Large intestine (tissue), 3 donors: ENCODE results near the gene TTC13. TPM values are rescaled to one million over a fixed set of nuclear protein-coding genes. Genes with fewer than 3 reads are reported as not detected.

ENCODE experiments used
- DNase-seq, 2 donors: peaks; one replicate each; pipeline versions ENCODE4 v3.0.0 to v3.0.0-alpha.2; 2013
- H3K27ac ChIP-seq: one replicate; pipeline ENCODE4 v1.5.1; 2013; ENCODE audit warnings: low read length
- H3K27me3 ChIP-seq: 2 replicates; pipeline ENCODE4 v1.6.1; 2013; ENCODE audit warnings: low read length; ENCODE audit not compliant: control insufficient read depth, insufficient read depth
- H3K36me3 ChIP-seq: 2 replicates; pipeline ENCODE4 v1.6.1; 2013; ENCODE audit warnings: low read length; ENCODE audit not compliant: control insufficient read depth, insufficient read depth
- H3K4me1 ChIP-seq: one replicate; pipeline ENCODE4 v1.6.1; 2013; ENCODE audit warnings: low read length; ENCODE audit not compliant: control insufficient read depth, insufficient read depth
- H3K4me3 ChIP-seq: one replicate; pipeline ENCODE4 v1.5.1; 2013; ENCODE audit warnings: low read length
- H3K9me3 ChIP-seq: one replicate; pipeline ENCODE4 v1.6.1; 2013; ENCODE audit warnings: mild to moderate bottlenecking, low read depth, low read length, moderate library complexity; ENCODE audit not compliant: control insufficient read depth
- WGBS: methylation state at CpG from one replicate; pipeline ENCODE4 v1.1.5; 2013; ENCODE audit warnings: low lambda C conversion rate; ENCODE audit not compliant: insufficient coverage; 5-methylcytosine and 5-hydroxymethylcytosine counted together
- polyA plus RNA-seq: library from polyadenylated mRNA; unstranded; fragments of 120-200 nt; gene quantifications from one replicate; pipeline ENCODE4 v1.2.1, GENCODE V29; 2013

The TTC13 gene
- polyA plus RNA-seq, 1 donor: 25.5 TPM

DNA sequence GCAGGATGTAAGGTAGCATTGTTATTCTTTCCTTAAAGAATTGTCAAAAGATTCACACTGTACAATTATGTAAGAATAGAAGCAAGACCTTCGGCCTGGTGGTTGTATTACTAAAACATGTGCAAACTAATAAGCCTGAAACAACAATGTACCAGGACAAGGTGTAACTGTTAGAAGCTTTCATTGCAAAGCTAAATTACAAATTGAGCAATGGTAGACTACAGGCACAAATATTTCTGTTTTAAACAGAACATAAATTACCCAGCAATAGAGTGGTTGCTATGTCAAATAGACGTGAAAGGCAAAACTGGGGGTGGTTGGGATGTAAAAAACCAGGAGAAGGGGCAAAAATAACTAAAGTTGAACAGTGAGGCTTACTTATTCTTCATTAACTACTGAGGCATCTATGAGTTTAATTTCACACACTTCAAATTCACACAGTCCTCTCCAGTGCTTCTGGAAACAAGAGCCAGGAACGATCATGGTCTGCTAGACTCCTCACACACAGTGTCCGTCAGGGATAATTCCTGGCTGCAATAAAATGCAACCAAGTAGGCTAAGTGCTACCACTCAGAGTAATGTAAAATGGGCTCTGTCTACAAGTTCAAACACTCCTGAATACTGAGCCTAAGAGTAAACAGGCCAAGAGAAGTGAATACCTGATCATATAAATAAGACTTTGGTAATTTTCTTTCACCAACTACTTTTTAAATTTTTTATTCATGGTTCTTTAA is 71.0 kb downstream of the TTC13 start:
- H3K36me3 ChIP-seq: peaks cover 30% of the 10 kb centered on the region
- no peak overlapping the region for H3K27ac ChIP-seq
- 71% methylated on average over 1 of the region's 4 CpGs for WGBS
- H3K4me1 ChIP-seq: no peaks in the 10 kb centered on the region
- no peaks in the 10 kb centered on the region for H3K27me3 ChIP-seq
- H3K4me3 ChIP-seq: no peak overlapping the region
- DNase-seq: no peak
- no peaks in the 10 kb centered on the region for H3K9me3 ChIP-seq

DNA sequence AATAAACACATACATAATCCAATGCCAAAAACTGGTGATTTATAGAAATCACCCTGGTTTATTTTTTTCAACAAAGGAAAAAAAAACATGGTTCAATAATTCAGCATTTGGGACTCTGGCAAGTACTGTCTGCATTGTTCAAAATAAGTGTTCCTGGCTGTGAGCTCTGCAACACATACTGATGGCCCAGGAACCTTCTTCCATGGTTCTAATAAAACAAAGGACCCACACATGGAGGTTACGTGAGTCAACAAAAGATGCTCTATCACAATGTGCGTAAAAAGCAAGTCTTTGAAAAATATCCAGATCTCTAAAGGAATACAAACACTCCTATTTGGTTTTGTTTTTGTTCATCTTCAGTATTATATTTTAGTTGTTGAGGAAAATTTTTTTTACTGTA is 72.4 kb downstream of the TTC13 start:
- WGBS: 87% methylated on average over 2 of the region's 2 CpGs
- H3K4me3 ChIP-seq: no peak overlapping the region
- no peak overlapping the region for H3K27ac ChIP-seq
- H3K4me1 ChIP-seq: no peaks in the 10 kb centered on the region
- H3K27me3 ChIP-seq: no peaks in the 10 kb centered on the region
- H3K36me3 ChIP-seq: peaks cover 25% of the 10 kb centered on the region
- no peaks in the 10 kb centered on the region for H3K9me3 ChIP-seq
- no peak for DNase-seq

GRCh38 chr1:230905733-230906132 is 72.9 kb downstream of the TTC13 start:
- Histone ChIP-seq H3K36me3 (peaks cover 25% of the 10 kb centered on the region), H3K9me3 (no peaks in the 10 kb centered on the region), H3K4me3 (no peak overlapping the region), H3K27ac (no peak overlapping the region), H3K27me3 (no peaks in the 10 kb centered on the region), H3K4me1 (no peaks in the 10 kb centered on the region)
- DNase-seq: no peak
- 91% methylated on average over 4 of the region's 5 CpGs for WGBS

- WGBS: no CpG with 5 or more reads among the region's 22 CpGs
- no peaks in the 10 kb centered on the region for H3K27me3 ChIP-seq
- no peak for DNase-seq
- no peaks in the 10 kb centered on the region for H3K9me3 ChIP-seq
- no peak overlapping the region for H3K4me3 ChIP-seq
- peaks cover 9% of the 10 kb centered on the region for H3K36me3 ChIP-seq
- no peak overlapping the region for H3K27ac ChIP-seq
- H3K4me1 ChIP-seq: no peaks in the 10 kb centered on the region
Measured at GRCh38 chr1:230902349-230902923, 76.2 kb downstream of the TTC13 start.

GRCh38 chr1:230901671-230902070 is 77.0 kb downstream of the TTC13 start:
- Histone ChIP-seq H3K27ac (no peak overlapping the region), H3K9me3 (no peaks in the 10 kb centered on the region), H3K4me3 (no peak overlapping the region), H3K4me1 (no peaks in the 10 kb centered on the region), H3K36me3 (peaks cover 9% of the 10 kb centered on the region), H3K27me3 (no peaks in the 10 kb centered on the region)
- no peak for DNase-seq
- no CpG with 5 or more reads among the region's 6 CpGs for WGBS

DNA sequence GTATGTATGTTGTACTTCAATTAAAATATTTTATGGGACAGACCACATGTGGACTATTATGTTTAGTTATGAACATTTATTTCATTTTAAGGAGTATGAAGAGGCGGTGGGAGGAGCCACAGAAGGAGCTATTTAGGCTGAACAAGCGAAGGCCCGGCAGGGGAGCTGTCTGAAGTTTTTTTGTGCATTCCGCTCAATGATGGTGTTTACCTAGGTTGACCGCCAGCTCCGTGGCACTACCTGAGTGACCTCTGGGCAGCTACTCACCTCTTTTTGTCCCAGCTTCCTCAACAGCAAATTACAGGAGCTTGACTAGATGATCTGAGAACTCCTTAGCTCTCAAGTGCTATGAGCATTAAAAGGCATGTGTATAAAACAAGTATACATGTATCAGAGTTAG is 77.7 kb downstream of the TTC13 start:
- peaks cover 9% of the 10 kb centered on the region for H3K36me3 ChIP-seq
- no peak overlapping the region for H3K4me3 ChIP-seq
- H3K4me1 ChIP-seq: no peaks in the 10 kb centered on the region
- no peak overlapping the region for H3K27ac ChIP-seq
- H3K9me3 ChIP-seq: no peaks in the 10 kb centered on the region
- DNase-seq: no peak
- H3K27me3 ChIP-seq: no peaks in the 10 kb centered on the region
- 100% methylated on average over 1 of the region's 6 CpGs for WGBS

- H3K4me3 ChIP-seq: no peak overlapping the region
- no peaks in the 10 kb centered on the region for H3K27me3 ChIP-seq
- WGBS: 83% methylated on average over 1 of the region's 5 CpGs
- H3K4me1 ChIP-seq: no peaks in the 10 kb centered on the region
- peaks cover 5% of the 10 kb centered on the region for H3K36me3 ChIP-seq
- no peak for DNase-seq
- no peaks in the 10 kb centered on the region for H3K9me3 ChIP-seq
- H3K27ac ChIP-seq: no peak overlapping the region
Measured at GRCh38 chr1:230899841-230900251, 78.8 kb downstream of the TTC13 start.

- Histone ChIP-seq H3K9me3 (no peaks in the 10 kb centered on the region), H3K27ac (no peak overlapping the region), H3K4me1 (no peaks in the 10 kb centered on the region), H3K4me3 (no peak overlapping the region), H3K27me3 (no peaks in the 10 kb centered on the region), H3K36me3 (peaks cover under 1% of the 10 kb centered on the region)
- WGBS: 100% methylated on average over 1 of the region's 8 CpGs
- DNase-seq: no peak
Measured at GRCh38 chr1:230898748-230899147, 79.9 kb downstream of the TTC13 start.

DNA sequence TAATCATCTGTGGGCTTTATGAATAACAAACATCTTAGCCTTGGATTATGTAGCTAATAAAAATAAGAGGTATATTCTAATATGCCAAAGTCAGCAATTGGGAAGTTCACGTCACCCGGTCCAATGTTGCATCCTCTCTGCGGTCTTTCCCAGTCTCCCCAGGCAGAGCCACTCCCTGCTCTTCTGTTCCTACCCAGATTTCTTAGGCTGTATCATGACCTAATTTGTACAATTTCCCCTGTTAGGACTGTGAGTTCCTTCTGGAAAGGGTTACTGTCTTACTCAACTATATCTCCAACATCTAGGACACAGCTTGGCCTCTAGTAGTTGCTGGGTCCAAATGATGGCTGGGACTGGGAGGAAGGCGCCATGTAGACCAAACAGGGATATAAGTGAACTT is 80.5 kb downstream of the TTC13 start:
- H3K27ac ChIP-seq: no peak overlapping the region
- H3K9me3 ChIP-seq: no peaks in the 10 kb centered on the region
- H3K36me3 ChIP-seq: no peaks in the 10 kb centered on the region
- no peak overlapping the region for H3K4me3 ChIP-seq
- no peak for DNase-seq
- no CpG with 5 or more reads among the region's 4 CpGs for WGBS
- no peaks in the 10 kb centered on the region for H3K4me1 ChIP-seq
- H3K27me3 ChIP-seq: no peaks in the 10 kb centered on the region

DNA sequence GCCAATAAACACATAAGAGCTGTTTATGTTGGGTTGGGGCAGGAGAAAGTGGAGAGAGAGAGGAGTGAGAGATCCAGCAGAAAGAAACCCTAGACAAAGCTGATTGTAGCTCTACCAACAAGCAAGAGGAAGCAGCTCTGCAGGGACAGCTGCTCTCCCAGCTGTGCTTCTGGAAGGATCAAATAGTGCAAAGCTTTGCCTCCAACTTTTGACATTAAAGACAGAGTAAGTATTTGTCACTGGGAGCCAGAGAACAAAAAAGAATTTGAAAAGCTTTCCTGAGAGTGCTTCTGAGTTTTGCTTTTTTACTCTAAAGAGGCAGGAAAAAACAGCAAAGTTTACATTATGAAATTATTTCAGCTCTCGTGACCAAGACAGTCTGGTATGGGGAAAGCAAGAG is 81.9 kb downstream of the TTC13 start:
- Histone ChIP-seq H3K9me3 (no peaks in the 10 kb centered on the region), H3K27ac (no peak overlapping the region), H3K27me3 (no peaks in the 10 kb centered on the region), H3K4me1 (no peaks in the 10 kb centered on the region), H3K36me3 (no peaks in the 10 kb centered on the region), H3K4me3 (no peak overlapping the region)
- no peak for DNase-seq
- WGBS: no CpG with 5 or more reads among the region's 1 CpG

DNA sequence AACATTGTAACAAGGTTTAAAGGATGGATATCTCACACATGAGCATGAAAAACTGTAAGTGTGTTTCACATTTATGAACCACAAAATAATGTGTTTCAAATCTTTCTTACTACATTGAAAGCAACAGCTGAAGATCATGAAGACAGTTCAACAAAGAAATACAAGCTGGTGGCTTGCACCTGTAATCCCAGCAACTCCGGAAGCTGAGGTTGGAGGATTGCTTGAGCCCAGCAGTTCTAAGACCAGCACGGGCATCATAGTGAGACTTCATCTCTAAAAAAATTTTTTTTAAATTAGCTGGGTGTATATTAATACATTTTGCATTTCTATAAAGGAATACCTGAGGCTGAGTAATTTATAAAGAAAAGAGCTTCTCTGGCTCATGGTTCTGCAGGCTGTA is 83.2 kb downstream of the TTC13 start:
- Histone ChIP-seq H3K36me3 (no peaks in the 10 kb centered on the region), H3K27me3 (no peaks in the 10 kb centered on the region), H3K9me3 (no peaks in the 10 kb centered on the region), H3K4me1 (no peaks in the 10 kb centered on the region), H3K4me3 (no peak overlapping the region), H3K27ac (no peak overlapping the region)
- WGBS: no CpG with 5 or more reads among the region's 2 CpGs
- no peak for DNase-seq
